Astrocyte (in vitro differentiated cells and primary cell): ENCODE results near the gene EBI3. TPM values are rescaled to one million over a fixed set of nuclear protein-coding genes. Genes with fewer than 3 reads are reported as not detected.

ENCODE experiments used
- DNase-seq: peaks from one replicate; pipeline ENCODE4 v3.0.0-alpha.2; 2010; ENCODE audit warnings: low read depth
- FAIRE-seq: peaks from 2 replicates; lab custom pipeline; 2011; peaks lifted over from hg19 to GRCh38; lab: Jason Lieb, UNC
- H2AFZ ChIP-seq: 2 replicates; pipeline ENCODE4 v1.6.0; 2012; ENCODE audit warnings: low read depth, low read length, inconsistent platforms
- H3K27ac ChIP-seq: 2 replicates; pipeline ENCODE4 v1.5.1; 2011; ENCODE audit warnings: low read depth, low read length, inconsistent platforms
- H3K27me3 ChIP-seq: 2 replicates; pipeline ENCODE4 v1.6.0; 2011; ENCODE audit warnings: low read length, inconsistent platforms; ENCODE audit not compliant: insufficient read depth
- H3K36me3 ChIP-seq: 2 replicates; pipeline ENCODE4 v1.5.1; 2011; ENCODE audit warnings: low read length, inconsistent platforms; ENCODE audit not compliant: insufficient read depth
- H3K4me1 ChIP-seq: 2 replicates; pipeline ENCODE4 v1.5.1; 2011; ENCODE audit warnings: low read length, inconsistent platforms; ENCODE audit not compliant: insufficient read depth
- H3K4me2 ChIP-seq: 2 replicates; pipeline ENCODE4 v1.6.0; 2012; ENCODE audit warnings: low read length, inconsistent platforms
- H3K4me3 ChIP-seq: 2 replicates; pipeline ENCODE4 v1.5.1; 2011; ENCODE audit warnings: low read depth, mild to moderate bottlenecking, low read length, inconsistent platforms; ENCODE audit not compliant: insufficient read depth
- H3K79me2 ChIP-seq: 2 replicates; pipeline ENCODE4 v1.6.0; 2012; ENCODE audit warnings: mild to moderate bottlenecking, low read length, inconsistent platforms; ENCODE audit not compliant: insufficient read depth
- H3K9ac ChIP-seq: 2 replicates; pipeline ENCODE4 v1.6.0; 2012; ENCODE audit warnings: mild to moderate bottlenecking, low read length, inconsistent platforms
- H3K9me3 ChIP-seq: 2 replicates; pipeline ENCODE4 v1.5.1; 2012; ENCODE audit warnings: low read depth, mild to moderate bottlenecking, low read length, inconsistent platforms; ENCODE audit not compliant: insufficient read depth
- H4K20me1 ChIP-seq: 2 replicates; pipeline ENCODE4 v1.6.0; 2012; ENCODE audit warnings: low read length, inconsistent platforms; ENCODE audit not compliant: insufficient read depth
- H3K27ac Mint-ChIP-seq: one replicate; pipeline ENCODE4 v1.8.0; 2021; ENCODE audit warnings: mild to moderate bottlenecking, mixed read lengths; ENCODE audit not compliant: unreplicated experiment
- H3K27me3 Mint-ChIP-seq: one replicate; pipeline ENCODE4 v1.8.0; 2021; ENCODE audit warnings: low read depth, mixed read lengths; ENCODE audit not compliant: unreplicated experiment
- H3K36me3 Mint-ChIP-seq: one replicate; pipeline ENCODE4 v1.8.0; 2021; ENCODE audit warnings: low read depth, mixed read lengths; ENCODE audit not compliant: unreplicated experiment
- H3K4me1 Mint-ChIP-seq: one replicate; pipeline ENCODE4 v1.8.0; 2021; ENCODE audit warnings: low read depth, mixed read lengths; ENCODE audit not compliant: unreplicated experiment
- H3K4me3 Mint-ChIP-seq: one replicate; pipeline ENCODE4 v1.8.0; 2021; ENCODE audit warnings: mild to moderate bottlenecking, moderate library complexity, mixed read lengths; ENCODE audit not compliant: unreplicated experiment
- H3K9me3 Mint-ChIP-seq: one replicate; pipeline ENCODE4 v1.8.0; 2021; ENCODE audit warnings: mild to moderate bottlenecking, mixed read lengths; ENCODE audit not compliant: unreplicated experiment
- CTCF ChIP-seq: IDR thresholded peaks from 2 replicates; pipeline ENCODE4 v1.5.1; 2011; ENCODE audit warnings: low read depth, mild to moderate bottlenecking, inconsistent platforms, low read length, moderate library complexity; ENCODE audit not compliant: insufficient read depth
- EZH2 ChIP-seq: IDR thresholded peaks from 2 replicates; pipeline ENCODE4 v1.6.1; 2012; ENCODE audit warnings: mild to moderate bottlenecking, low read length, inconsistent platforms; ENCODE audit not compliant: insufficient read depth
- total RNA-seq: library from RNA; stranded (reverse); gene quantifications from 2 replicates; pipeline ENCODE4 v1.2.1, GENCODE V29; 2021

EBI3 gene
- total RNA-seq, 1 donor from 2014 or later: 5.4 TPM

- H3K36me3 ChIP-seq: no peaks in the 10 kb centered on the region
- Mint-ChIP-seq H3K27ac (no peak overlapping the region), H3K4me3 (no peak overlapping the region), H3K27me3 (no peaks in the 10 kb centered on the region), H3K36me3 (no peaks in the 10 kb centered on the region), H3K4me1 (peaks cover 6% of the 10 kb centered on the region), H3K9me3 (peaks cover 1% of the 10 kb centered on the region)
- H3K4me2 ChIP-seq: no peak overlapping the region
- no peak overlapping the region for H3K4me3 ChIP-seq
- FAIRE-seq (no peak), DNase-seq (no peak)
- no peaks in the 10 kb centered on the region for H4K20me1 ChIP-seq
- H3K79me2 ChIP-seq: no peaks in the 10 kb centered on the region
- no peak for TF ChIP-seq CTCF
- no peak for TF ChIP-seq EZH2
- no peak overlapping the region for H3K27ac ChIP-seq
- no peak overlapping the region for H3K9ac ChIP-seq
- peaks cover 3% of the 10 kb centered on the region for H3K27me3 ChIP-seq
- no peak overlapping the region for H2AFZ ChIP-seq
- no peaks in the 10 kb centered on the region for H3K9me3 ChIP-seq
- no peaks in the 10 kb centered on the region for H3K4me1 ChIP-seq
Observed at GRCh38 chr19:4210166-4210731, 19.1 kb upstream of the EBI3 start.

- Histone ChIP-seq H4K20me1 (no peaks in the 10 kb centered on the region), H3K9ac (no peak overlapping the region), H3K36me3 (no peaks in the 10 kb centered on the region), H3K4me1 (no peaks in the 10 kb centered on the region), H3K27ac (no peak overlapping the region), H3K4me2 (no peak overlapping the region), H3K27me3 (peaks cover 3% of the 10 kb centered on the region), H3K4me3 (no peak overlapping the region), H3K9me3 (no peaks in the 10 kb centered on the region), H2AFZ (no peak overlapping the region), H3K79me2 (no peaks in the 10 kb centered on the region)
- H3K4me3 Mint-ChIP-seq: no peak overlapping the region
- DNase-seq: no peak
- TF ChIP-seq CTCF: no peak
- TF ChIP-seq EZH2: no peak
- no peaks in the 10 kb centered on the region for H3K27me3 Mint-ChIP-seq
- FAIRE-seq: no peak
- H3K36me3 Mint-ChIP-seq: peaks cover 2% of the 10 kb centered on the region
- peaks cover 6% of the 10 kb centered on the region for H3K4me1 Mint-ChIP-seq
- H3K9me3 Mint-ChIP-seq: peaks cover 1% of the 10 kb centered on the region
- H3K27ac Mint-ChIP-seq: no peak overlapping the region
Observed at GRCh38 chr19:4213116-4213515, 16.2 kb upstream of the EBI3 start.

GRCh38 chr19:4215807-4216206, 13.5 kb upstream of the EBI3 start:
- no peaks in the 10 kb centered on the region for H3K36me3 ChIP-seq
- H3K9me3 Mint-ChIP-seq: peaks cover 1% of the 10 kb centered on the region
- no peaks in the 10 kb centered on the region for H3K79me2 ChIP-seq
- no peak overlapping the region for H3K4me2 ChIP-seq
- H2AFZ ChIP-seq: no peak overlapping the region
- no peaks in the 10 kb centered on the region for H3K9me3 ChIP-seq
- no peaks in the 10 kb centered on the region for H4K20me1 ChIP-seq
- TF ChIP-seq EZH2: no peak
- TF ChIP-seq CTCF: no peak
- H3K4me1 Mint-ChIP-seq: peaks cover 6% of the 10 kb centered on the region
- peaks cover 3% of the 10 kb centered on the region for H3K27me3 ChIP-seq
- H3K27ac ChIP-seq: no peak overlapping the region
- H3K27me3 Mint-ChIP-seq: no peaks in the 10 kb centered on the region
- no peak overlapping the region for H3K4me3 Mint-ChIP-seq
- H3K36me3 Mint-ChIP-seq: peaks cover 2% of the 10 kb centered on the region
- no peak overlapping the region for H3K27ac Mint-ChIP-seq
- no peaks in the 10 kb centered on the region for H3K4me1 ChIP-seq
- FAIRE-seq: no peak
- H3K9ac ChIP-seq: no peak overlapping the region
- no peak for DNase-seq
- H3K4me3 ChIP-seq: no peak overlapping the region
